Panc1 (cell line): ENCODE data around the gene FLYWCH2. TPM values are rescaled to one million over a fixed set of nuclear protein-coding genes. Genes with fewer than 3 reads are reported as not detected.
A peak's percentile ranks its signal among the peaks of the same experiment; 100 is the strongest.

ENCODE experiments used
- ATAC-seq: fragments of 200-7000 bp; cut with Tn5 transposase; 2 replicates; pipeline ENCODE4 v1.9.1; 2020; ENCODE audit warnings: mild to moderate bottlenecking, moderate library complexity
- BruUV-seq: library from RNA; stranded (reverse); fragments of 400-500 nt; replicated peaks from 2 replicates; lab custom pipeline; 2021; lab: Mats Ljungman, UMichigan
- CTCF ChIA-PET: fragments of 300-600 bp; sonication (Branson Sonifier 250); formaldehyde crosslinking; loops from one replicate; lab custom pipeline; 2022; ENCODE audit warnings: antibody characterized with exemption; lab: Charles Lee
- POLR2A ChIA-PET: fragments of 300-600 bp; sonication (Branson Sonifier 250); formaldehyde crosslinking; loops from one replicate; lab custom pipeline; 2022; ENCODE audit warnings: antibody characterized with exemption; lab: Charles Lee
- DNase-seq: peaks from one replicate; pipeline ENCODE4 v3.0.0-alpha.2; 2010; ENCODE audit warnings: low read depth, low spot score
- H3K27ac ChIP-seq: 2 replicates; pipeline ENCODE4 v1.5.1; 2011; ENCODE audit warnings: mild to moderate bottlenecking, low read length, inconsistent platforms
- H3K27me3 ChIP-seq: fragments of 200-500 bp; sonication (Bioruptor generic); 2 replicates; pipeline ENCODE4 v1.6.0; 2014; ENCODE audit warnings: low read length, inconsistent platforms; ENCODE audit not compliant: control insufficient read depth, insufficient read depth
- H3K36me3 ChIP-seq: fragments of 200-500 bp; sonication (Bioruptor generic); 2 replicates; pipeline ENCODE4 v1.5.1; 2014; ENCODE audit warnings: inconsistent platforms, mild to moderate bottlenecking, low read length, moderate library complexity; ENCODE audit not compliant: control insufficient read depth, insufficient read depth
- H3K4me1 ChIP-seq: 2 replicates; pipeline ENCODE4 v1.5.1; 2011; ENCODE audit warnings: inconsistent platforms, mild to moderate bottlenecking, low read length, moderate library complexity; ENCODE audit not compliant: control insufficient read depth, insufficient read depth
- H3K4me3 ChIP-seq, 2 experiments: 2 replicates each; pipeline ENCODE4 v1.5.1; 2011 to 2012; ENCODE audit warnings: low read depth in 2 of 2, low read length in 2 of 2, mild to moderate bottlenecking in 2 of 2, inconsistent platforms in 1 of 2, moderate library complexity in 1 of 2
- H3K9me3 ChIP-seq: fragments of 200-500 bp; sonication (Bioruptor generic); 2 replicates; pipeline ENCODE4 v1.5.1; 2014; ENCODE audit warnings: low read depth, mild to moderate bottlenecking, inconsistent platforms, low read length, moderate library complexity; ENCODE audit not compliant: control insufficient read depth, insufficient read depth
- POLR2AphosphoS5 ChIP-seq: IDR thresholded peaks from 2 replicates; pipeline ENCODE4 v1.6.1; 2012; ENCODE audit warnings: mild to moderate bottlenecking, low read depth, low read length, moderate library complexity
- SIN3A ChIP-seq: IDR thresholded peaks from 2 replicates; pipeline ENCODE4 v1.6.1; 2012; ENCODE audit warnings: low read depth, mild to moderate bottlenecking, low read length, moderate library complexity, borderline replicate concordance; ENCODE audit not compliant: insufficient read depth
- TCF7L2 ChIP-seq: IDR thresholded peaks from 2 replicates; pipeline ENCODE4 v1.6.1; 2011; ENCODE audit warnings: mild to moderate bottlenecking, low read depth, low read length, inconsistent platforms
- in situ Hi-C: cut with HindIII; loops from 2 replicates; pipeline ENCODE4 v1.10.0; 2016; ENCODE audit warnings: low sequenced_read_pairs, low pct_unique_long_range_greater_than_20kb
- intact Hi-C: fragments of 100-400 bp; cut with micrococcal nuclease; formaldehyde crosslinking; loops from one replicate; pipeline ENCODE4 v1.10.0; 2022; ENCODE audit not compliant: unreplicated experiment
- total RNA-seq: library from RNA; stranded (reverse); gene quantifications from one replicate; pipeline ENCODE4 v1.2.1, GENCODE V29; 2021; ENCODE audit not compliant: unreplicated experiment
- TF ChIP-seq, protein P1 (sequence below), 2 experiments: IDR thresholded peaks; 2 replicates each; pipeline ENCODE4 v1.6.1; 2011 to 2012; ENCODE audit warnings: low read depth in 2 of 2, control low read depth in 1 of 2, low read length in 1 of 2, mild to moderate bottlenecking in 1 of 2, moderate library complexity in 1 of 2; ENCODE audit not compliant: insufficient read depth in 1 of 2
- TF ChIP-seq, protein P2 (sequence below): fragments of 450-650 bp; IDR thresholded peaks from 2 replicates; pipeline ENCODE4 v1.5.1; 2017; ENCODE audit warnings: mild to moderate bottlenecking

FLYWCH2 gene
- total RNA-seq, 1 experiment from 2014 or later: 77.3 TPM

- H3K27me3 ChIP-seq: no peaks in the 10 kb centered on the region
- H3K4me1 ChIP-seq: peaks cover 38% of the 10 kb centered on the region
- POLR2A ChIA-PET: no interaction called here
- H3K9me3 ChIP-seq: no peaks in the 10 kb centered on the region
- CTCF ChIA-PET: no interaction called here
- ATAC-seq: no peak
- no peaks in the 10 kb centered on the region for H3K36me3 ChIP-seq
- TF ChIP-seq, protein P1, sequence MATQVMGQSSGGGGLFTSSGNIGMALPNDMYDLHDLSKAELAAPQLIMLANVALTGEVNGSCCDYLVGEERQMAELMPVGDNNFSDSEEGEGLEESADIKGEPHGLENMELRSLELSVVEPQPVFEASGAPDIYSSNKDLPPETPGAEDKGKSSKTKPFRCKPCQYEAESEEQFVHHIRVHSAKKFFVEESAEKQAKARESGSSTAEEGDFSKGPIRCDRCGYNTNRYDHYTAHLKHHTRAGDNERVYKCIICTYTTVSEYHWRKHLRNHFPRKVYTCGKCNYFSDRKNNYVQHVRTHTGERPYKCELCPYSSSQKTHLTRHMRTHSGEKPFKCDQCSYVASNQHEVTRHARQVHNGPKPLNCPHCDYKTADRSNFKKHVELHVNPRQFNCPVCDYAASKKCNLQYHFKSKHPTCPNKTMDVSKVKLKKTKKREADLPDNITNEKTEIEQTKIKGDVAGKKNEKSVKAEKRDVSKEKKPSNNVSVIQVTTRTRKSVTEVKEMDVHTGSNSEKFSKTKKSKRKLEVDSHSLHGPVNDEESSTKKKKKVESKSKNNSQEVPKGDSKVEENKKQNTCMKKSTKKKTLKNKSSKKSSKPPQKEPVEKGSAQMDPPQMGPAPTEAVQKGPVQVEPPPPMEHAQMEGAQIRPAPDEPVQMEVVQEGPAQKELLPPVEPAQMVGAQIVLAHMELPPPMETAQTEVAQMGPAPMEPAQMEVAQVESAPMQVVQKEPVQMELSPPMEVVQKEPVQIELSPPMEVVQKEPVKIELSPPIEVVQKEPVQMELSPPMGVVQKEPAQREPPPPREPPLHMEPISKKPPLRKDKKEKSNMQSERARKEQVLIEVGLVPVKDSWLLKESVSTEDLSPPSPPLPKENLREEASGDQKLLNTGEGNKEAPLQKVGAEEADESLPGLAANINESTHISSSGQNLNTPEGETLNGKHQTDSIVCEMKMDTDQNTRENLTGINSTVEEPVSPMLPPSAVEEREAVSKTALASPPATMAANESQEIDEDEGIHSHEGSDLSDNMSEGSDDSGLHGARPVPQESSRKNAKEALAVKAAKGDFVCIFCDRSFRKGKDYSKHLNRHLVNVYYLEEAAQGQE (IDR thresholded peaks at IDR 0.05; ENCODE audit: insufficient read depth in 1 of 2, low read depth in 2 of 2, low read length in 1 of 2): no peak
- TF ChIP-seq SIN3A: no peak
- no peak for TF ChIP-seq POLR2AphosphoS5
- TF ChIP-seq, protein P2, sequence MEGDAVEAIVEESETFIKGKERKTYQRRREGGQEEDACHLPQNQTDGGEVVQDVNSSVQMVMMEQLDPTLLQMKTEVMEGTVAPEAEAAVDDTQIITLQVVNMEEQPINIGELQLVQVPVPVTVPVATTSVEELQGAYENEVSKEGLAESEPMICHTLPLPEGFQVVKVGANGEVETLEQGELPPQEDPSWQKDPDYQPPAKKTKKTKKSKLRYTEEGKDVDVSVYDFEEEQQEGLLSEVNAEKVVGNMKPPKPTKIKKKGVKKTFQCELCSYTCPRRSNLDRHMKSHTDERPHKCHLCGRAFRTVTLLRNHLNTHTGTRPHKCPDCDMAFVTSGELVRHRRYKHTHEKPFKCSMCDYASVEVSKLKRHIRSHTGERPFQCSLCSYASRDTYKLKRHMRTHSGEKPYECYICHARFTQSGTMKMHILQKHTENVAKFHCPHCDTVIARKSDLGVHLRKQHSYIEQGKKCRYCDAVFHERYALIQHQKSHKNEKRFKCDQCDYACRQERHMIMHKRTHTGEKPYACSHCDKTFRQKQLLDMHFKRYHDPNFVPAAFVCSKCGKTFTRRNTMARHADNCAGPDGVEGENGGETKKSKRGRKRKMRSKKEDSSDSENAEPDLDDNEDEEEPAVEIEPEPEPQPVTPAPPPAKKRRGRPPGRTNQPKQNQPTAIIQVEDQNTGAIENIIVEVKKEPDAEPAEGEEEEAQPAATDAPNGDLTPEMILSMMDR: no peak
- no peak for TF ChIP-seq TCF7L2
- H3K27ac ChIP-seq: peak overlapping the region; percentile 83
- no peak overlapping the region for H3K4me3 ChIP-seq
- BruUV-seq: no TSS peak
- in situ Hi-C loops: no loop called here
- DNase-seq: no peak
- intact Hi-C loops: no loop called here
Observed at GRCh38 chr16:2841606-2842339, 41.2 kb upstream of the FLYWCH2 start.

GRCh38 chr16:2842340-2843000 is 40.5 kb upstream of the FLYWCH2 start:
- Histone ChIP-seq H3K27ac (peak overlapping the region; percentile 83), H3K27me3 (no peaks in the 10 kb centered on the region), H3K4me1 (peaks cover 38% of the 10 kb centered on the region), H3K4me3 (no peak overlapping the region), H3K9me3 (no peaks in the 10 kb centered on the region), H3K36me3 (no peaks in the 10 kb centered on the region)
- DNase-seq (no peak), ATAC-seq (no peak)
- no TSS peak for BruUV-seq
- CTCF ChIA-PET: interaction anchor here (1.4 kb wide), 1 partner anchor 14 kb away, joined by 4 read pairs; no protein-coding TSS in a partner anchor
- in situ Hi-C loops: no loop called here
- TF ChIP-seq SIN3A (no peak), TCF7L2 (no peak), POLR2AphosphoS5 (no peak)
- TF ChIP-seq, protein P1 (IDR thresholded peaks at IDR 0.05; ENCODE audit: insufficient read depth in 1 of 2, low read depth in 2 of 2, low read length in 1 of 2): no peak
- TF ChIP-seq, protein P2: no peak; the same call in 1 of the 2 replicates
- intact Hi-C loops: no loop called here
- POLR2A ChIA-PET: no interaction called here
